GOT3 (cell line): ENCODE measurements around the gene ADGRF4.
"Not testable (repeated sequence)": the region's sequence is repeated elsewhere in the genome, so short reads cannot be mapped to it uniquely, and the experiment has no call there.

Experiments
- DNase-seq: peaks from one replicate; lab custom pipeline; 2025; ENCODE audit warnings: mixed read lengths; lab: John Stamatoyannopoulos, UW

Gene ADGRF4

DNA sequence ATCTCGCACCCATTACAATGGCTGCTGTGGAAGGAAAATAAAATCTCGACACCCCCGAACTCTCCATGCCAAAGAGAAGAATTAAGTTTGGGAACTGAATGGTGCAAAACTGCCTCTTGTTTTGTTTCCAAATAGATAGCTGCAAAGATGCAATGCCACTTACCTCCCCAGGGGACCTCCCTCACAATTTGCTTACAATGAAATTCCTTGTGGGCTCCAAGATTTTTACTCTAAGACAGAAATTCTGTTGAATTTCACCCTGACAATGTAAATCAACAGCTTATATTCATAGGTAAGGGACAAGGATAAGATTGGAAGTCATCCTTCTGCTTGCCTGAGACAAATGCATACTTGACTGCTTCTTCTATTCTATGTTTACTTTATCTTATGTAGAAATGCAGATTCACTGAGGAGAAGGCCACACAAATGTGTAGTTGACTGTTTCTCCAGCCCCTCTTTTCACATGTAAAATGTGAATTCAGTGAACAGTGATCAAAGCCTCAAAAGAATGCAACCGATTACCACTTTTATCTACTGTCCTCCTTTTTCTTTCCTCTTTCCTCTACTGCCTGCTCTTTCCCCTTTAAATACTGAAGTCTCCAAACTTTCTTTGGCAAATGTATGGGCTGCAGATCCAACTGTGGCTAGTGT, 36.6 kb downstream of the ADGRF4 start:
- no peak for DNase-seq

DNA sequence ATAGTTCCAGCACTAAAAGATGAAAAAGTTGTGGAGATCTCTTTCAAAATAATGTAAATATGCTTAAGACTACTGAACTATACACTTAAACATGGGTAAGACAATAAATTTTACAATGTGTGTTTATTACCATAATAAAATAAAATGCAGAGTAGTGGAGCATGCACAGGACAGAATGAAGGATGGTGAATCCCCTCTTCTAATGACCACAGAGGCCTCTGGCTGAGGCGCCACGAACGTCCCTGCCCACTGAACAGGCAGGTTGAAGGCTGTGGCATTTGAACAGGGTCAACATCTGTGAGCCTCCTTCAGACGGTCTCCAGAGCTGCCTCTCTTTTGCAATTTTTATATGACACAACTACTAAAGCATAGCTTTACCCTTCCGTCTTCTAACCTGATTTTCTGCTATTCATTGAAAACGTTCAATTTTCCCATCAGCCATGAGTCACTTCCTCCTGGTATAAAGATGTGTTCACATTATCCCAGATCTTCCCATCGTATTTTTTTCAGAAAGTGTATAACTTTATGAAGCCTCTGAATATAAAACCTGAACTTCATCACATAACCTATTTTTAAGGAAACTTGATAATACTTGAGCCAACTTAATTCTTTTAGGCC, 37.8 kb downstream of the ADGRF4 start:
- no peak for DNase-seq

DNA sequence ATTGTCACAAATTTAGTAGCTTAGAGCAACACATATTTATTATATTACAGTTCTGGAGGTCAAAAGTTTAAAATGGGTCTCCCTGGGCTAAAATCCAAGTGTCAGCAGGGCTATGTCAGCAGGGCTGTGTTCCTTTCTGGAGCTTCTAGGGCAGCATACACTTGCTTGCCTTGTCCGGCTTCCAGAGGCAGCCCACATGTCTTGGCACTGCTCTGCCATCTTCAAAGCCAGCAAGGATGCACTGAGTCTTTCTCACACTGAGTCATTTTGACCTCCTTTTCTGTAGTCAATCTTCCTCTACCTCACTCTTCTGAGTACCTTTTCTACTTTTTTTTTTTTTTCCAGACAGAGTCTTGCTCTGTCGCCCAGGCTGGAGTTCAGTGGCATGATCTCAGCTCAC, 39.0 kb downstream of the ADGRF4 start:
- no peak for DNase-seq

DNA sequence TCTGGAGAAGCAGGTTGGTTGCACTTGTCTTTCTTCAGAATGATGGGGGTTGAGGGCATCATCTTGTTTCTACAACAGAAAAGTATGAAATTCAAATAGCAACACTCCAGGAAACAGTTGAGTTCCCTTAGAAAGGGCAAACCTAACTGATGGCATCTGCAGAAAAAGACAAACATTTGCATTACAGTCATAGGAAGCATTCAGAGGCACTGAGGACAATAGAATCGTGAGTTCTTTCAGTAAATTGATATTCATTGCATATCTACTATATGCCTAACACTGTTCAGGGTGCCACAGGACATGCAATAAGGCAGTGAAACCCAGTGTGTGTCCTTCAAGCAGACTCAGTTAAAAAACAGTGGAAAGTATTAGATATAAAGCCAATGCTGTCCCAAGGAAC, 42.3 kb downstream of the ADGRF4 start:
- DNase-seq: no peak

DNA sequence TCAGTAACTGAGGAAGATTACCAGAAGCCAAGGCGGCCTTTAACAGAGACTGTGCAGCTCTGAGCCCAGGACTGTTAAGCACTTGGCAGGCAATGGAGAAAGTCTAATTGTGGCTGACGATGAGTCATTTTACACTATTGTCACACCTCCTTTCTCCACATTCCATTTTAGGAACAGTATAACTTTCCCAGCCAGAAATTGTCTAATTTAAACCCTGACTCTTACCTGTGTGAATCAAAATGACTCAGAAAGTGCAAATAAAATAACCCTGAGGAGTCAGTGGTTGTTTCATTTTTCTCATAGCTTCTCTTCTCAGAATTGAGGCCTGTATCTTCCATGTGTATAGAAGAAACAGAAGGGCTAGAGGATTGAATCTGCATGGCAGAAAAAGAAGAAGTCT, 43.4 kb downstream of the ADGRF4 start:
- no peak for DNase-seq

DNA sequence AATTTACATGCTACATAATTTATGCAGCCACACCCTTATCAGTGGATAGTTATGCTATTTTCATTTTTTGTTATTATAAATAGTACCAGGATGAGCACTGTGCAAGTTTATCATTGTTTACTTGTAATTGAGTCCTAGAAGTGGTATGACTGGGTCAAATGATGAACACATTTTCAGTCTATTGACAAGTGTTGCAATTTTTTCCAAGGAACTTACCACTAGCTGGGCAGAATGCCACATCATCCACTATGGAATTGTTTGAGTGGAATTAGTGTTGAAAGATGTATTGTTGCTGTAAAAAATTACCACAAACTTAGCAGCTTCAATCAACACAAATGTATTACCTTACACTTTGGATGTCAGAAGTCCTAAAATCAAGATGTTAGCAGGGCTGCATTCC, 45.4 kb downstream of the ADGRF4 start:
- DNase-seq: no peak

DNA sequence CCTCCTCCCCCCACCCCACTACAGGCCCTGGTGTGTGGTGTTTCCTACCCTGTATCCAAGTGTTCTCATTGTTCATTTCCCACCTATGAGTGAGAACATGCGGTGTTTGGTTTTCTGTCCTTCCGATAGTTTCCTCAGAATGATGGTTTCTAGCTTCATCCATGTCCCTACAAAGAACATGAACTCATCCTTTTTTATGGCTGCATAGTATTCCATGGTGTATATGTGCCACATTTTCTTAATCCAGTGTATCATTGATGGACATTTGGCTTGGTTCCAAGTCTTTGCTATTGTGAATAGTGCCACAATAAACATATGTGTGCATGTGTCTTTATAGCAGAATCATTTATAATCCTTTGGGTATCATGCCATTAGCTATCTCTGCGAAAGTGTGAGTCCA, 46.9 kb downstream of the ADGRF4 start:
- not testable (repeated sequence) for DNase-seq

DNA sequence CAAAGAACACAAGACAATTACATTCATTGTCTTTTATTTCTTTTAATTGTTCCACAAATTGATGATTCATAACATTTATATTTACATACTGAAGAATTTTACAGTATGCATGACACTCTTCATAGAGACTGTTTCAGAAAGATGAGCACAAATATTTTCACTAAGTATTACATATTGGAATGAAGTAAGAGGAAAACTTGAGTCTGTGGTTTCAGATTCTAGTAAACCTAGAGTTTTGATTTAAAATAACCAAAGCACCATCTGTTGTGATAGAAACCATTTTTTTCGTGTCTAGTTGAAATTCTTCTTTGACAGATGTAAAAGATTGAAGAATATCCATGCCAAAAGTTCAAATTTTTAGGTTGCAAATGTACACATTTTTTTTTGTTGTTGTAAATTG, 51.4 kb downstream of the ADGRF4 start:
- no peak for DNase-seq

DNA sequence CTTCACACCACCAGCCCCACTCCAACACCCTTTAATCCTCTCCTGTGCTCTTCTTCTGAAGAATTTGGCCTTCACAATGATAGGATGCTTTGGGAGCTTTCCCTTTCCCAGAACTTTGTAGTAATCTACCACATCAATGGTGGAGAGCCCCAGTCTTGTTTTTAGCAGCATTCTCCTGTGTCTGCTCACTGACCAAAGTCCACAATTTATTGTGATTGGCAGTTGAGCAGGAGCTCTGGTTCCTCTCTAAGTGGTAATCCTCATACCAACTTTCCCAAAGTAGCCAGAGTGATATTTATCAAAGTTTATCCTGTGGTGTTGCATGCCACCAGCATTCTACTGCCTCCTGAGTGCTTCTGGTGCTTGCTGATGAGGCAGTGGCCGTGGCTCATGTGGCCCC, 54.4 kb downstream of the ADGRF4 start:
- no peak for DNase-seq

DNA sequence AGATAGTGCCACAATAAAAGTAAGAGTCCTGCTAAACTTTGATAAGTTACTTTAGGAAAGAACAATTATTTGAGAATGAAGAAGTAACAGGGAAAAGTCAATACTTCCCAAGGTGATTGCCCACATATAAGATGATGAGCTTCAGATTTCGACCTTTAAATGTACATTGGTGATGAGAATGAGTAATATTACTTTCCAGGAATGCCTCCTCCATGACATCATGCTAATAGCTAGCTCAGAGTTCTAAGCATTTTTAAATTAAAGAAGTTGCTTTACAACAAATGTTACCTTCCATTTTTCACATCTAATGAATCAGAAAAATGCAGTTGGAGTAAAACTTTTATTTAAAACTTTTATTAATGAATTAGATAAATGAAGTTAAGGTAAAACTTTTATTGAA, 61.0 kb downstream of the ADGRF4 start:
- DNase-seq: no peak

DNA sequence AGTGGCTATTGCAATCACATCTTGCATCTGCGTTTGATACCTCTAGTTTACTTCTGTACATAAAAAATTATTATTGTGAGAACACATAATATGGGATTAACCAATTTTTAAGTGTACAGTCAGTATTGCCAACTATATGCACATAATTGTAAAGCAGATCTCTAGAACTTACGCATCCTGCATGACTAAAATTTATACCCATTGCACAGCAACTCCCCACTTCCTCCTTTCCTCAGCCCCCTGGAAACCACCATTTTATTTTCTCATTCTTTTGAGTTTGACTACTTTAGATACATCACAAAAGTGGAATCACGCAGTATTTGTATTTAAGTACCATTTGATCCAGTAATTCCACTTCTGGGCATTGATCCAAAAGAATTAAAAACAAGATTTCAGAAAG, 64.1 kb downstream of the ADGRF4 start:
- DNase-seq: no peak

DNA sequence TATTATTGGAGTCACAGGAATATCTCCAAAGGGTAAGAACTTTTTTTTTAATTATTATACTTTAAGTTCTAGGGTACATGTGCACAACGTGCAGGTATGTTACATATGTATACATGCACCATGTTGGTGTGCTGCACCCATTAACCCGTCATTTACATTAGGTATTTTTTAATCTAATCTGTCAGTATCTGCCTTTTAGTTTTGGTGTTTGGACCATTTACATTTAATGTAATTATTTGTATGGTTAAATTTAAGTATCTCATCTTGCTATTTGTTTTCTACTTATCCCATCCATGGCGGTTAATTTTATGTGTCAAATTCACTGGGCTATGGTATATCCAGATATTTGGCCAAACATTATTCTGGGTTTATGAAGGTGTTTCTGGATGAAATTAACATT, 68.1 kb downstream of the ADGRF4 start:
- no peak for DNase-seq

DNA sequence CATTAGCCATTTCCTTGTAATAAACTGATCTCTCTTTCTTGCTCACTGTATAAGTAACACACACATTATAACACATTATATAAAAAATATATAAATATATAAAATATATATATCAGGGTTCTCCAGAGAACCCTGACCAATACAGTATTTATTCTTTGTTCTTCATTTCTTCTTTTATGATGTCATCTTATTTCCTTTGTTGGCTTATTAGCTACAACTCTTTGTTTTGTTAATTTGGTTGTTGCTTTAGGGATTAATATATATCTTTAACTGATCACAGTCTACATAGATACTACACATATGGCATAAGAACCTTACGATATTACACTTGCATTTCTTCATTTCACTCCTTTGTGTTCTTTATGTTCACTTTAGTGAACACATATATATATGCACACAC, 68.7 kb downstream of the ADGRF4 start:
- DNase-seq: no peak

DNA sequence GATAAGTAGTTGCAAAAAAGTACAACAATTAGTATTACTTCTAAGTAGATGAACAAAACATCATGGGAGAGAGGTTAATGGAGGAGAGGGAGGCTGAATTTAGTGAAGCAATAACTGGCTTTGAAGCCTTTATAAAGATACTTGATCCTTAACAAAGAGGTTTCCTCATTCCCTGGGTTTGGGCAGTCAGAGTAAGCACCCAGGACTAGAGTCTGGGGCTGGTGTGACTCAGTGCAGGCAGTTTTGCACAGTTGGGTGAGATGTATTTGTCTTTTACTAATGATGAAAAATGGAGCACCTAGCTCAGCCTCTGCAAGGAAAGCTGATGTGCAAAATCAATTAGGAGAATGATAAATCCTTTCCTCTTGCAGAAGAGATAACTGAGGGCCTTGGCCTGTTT, 71.6 kb downstream of the ADGRF4 start:
- no peak for DNase-seq
